Measurements from ENCODE around the gene TRIM33.
A peak's percentile ranks its signal among the peaks of the same experiment; 100 is the strongest.
"Not testable (repeated sequence)": the region's sequence is repeated elsewhere in the genome, so short reads cannot be mapped to it uniquely, and the experiment has no call there.

TRIM33 gene

DNA sequence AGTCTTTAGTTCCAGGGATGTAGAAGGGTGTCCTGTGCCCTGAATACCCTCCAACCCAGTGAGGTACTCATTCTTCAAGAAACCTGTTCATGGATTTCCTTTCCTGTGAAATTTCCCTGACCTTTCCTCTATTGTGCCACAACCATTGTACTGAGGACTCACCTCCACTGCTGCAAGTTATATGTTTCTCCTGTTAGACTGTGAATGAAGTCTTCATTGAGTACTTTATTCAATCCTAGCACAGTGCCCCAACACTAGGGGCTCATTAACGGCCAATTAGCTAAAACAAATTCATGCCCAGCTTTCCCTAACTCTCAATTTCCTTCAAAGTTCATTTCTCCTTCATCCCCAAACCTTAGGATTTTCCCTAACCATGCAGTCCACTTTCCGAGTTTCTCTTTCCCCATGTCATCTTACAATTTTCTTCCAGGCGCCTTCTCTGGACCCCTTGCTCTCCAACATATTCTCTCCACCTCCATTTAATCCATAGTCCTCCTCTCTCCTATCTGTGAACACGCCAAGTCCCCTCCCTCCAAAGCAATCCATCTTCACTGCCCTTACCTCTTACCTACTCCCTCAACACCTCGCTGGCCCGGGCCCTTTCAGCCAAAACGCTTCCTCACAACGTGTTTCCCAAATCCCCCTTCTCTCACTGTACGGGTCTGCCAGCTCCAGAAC is 1.3 kb downstream of the TRIM33 start:
- no peak for DNase-seq

DNA sequence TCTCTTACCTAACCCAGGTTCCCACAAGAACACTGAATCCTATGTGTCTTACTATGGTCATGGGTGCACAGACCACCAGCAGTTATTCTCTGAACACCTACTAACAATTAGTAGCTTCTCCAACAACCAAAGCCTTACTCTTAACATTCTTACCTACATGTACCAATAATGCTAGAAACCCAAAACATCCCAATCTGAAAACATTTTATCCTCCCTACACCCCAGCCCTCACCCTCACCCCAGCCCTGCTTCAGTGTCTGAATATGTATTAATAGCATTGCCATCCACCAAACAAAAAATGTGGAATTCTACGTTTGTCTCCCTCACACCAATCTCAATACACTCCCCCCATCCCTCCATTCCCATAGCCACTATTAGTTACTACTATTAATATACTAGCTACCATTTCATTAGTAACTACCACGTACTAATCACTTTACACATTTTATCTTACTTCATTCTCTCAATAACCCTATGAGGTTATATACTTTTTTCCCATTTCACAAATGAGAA is 2.6 kb downstream of the TRIM33 start:
- no peak for DNase-seq

DNA sequence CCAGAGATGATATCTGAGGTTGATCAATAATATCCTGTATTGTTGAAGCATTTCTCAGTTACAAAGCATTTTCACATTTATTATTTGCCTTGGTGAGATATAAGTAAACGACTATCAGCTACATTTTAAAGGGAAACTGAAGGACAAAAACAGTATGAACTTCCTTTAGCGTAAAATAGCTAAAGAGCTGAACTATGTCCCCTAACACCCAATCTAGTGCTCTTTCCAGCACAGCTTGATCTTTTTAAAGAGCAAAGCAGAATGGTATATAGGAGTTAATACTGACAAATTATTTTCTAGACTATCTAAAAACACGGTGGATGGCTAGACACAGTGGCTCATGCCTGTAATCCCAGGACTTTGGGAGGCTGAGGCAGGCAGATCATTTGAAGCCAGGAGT is 3.5 kb downstream of the TRIM33 start:
- DNase-seq, result no peak

DNA sequence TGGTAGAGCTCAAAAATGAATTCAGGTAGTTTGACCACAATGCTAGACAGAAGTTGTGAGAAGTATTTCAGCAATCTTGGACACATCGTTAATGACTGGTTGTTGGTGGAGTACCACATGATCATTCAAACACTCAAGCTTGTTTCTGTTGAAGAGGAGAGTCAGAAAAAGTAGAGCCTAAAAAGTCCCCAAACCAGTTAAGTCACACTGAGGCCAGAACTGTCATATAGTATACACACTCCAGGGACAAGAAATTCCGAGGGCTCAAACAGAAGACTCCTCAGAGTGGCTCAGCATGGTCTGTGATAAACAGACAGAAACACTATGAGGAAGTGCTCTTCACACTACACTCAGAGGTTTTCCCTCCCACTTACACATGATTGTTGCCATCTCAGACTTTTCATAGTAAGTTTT is 5.8 kb downstream of the TRIM33 start:
- no peak for DNase-seq

DNA sequence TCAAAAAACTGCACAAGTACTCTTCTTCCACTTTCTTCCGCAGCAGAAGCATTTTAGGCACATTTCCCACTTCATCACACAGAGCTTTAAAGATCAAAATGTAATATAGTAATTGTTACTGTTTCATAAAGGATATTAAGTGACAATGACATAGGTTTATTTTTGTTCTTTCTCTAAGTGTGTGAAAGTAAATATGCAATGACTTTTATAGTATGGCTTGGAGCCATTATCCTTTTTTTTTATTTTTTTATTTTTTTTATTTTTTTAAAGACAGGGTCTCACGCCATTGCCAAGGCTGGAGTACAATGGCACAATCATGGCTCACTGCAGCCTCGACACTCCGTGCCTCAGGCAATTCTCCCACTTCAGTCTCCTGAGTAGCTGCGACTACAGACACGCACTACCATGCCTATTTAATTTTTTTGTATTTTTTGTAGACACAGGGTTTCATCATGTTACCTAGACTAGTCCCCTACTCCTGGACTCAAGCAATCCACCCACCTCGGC is 7.0 kb downstream of the TRIM33 start:
- no peak for DNase-seq

DNA sequence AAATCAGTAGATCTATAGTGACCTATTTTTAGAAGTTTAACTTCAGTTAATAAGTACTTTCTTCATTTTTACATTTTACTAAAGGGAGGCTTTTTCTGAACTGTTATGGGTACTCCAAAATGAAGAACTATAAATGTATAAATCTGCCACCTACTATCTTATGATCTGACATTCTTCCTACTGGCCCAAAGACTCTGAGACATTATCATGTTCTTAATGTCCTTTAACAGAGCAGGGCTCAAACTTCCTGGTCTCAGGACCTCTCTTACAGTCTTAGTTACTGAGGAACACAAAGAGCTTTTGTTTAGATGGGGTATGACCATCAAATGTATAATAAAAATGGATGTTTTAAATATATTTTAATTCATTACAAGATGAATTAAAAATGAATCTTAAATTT is 8.9 kb downstream of the TRIM33 start:
- DNase-seq, result no peak

DNA sequence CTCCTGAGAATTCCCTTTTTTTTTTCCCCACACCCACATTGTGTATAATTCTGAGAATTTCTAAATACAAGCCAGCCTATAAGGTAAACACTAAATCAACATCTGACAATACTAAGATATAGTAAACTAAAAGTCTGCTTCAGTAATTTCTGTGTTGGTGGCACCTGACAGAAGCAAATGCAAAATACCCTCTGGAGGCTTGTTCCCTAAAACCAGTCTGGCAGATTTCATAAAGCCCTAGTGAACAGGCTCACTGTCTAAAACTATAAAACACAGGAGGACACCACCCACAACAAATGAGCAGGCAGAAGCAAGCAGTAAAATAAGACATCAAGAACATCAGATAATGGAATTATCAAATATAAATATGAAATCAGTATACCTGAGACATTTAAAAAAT is 11.5 kb downstream of the TRIM33 start:
- DNase-seq, result no peak

DNA sequence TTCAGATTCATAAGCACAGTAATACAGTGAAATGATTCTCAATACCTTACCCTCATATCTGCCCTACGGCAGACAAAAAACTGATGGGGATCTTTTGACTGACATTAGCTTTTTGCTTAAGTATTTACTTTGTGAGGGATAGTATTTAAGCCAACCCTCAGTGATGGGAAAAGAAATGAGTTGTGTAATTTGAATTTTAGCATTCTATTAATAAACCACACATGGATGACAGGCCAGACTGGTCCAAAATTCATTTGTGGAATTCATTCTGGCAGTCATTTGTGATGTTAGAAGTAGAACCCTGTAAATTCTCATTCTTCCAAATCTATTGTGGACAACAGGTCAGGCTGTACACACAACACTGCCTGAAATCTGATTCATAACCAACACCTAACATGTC is 14.9 kb downstream of the TRIM33 start:
- no peak for DNase-seq

DNA sequence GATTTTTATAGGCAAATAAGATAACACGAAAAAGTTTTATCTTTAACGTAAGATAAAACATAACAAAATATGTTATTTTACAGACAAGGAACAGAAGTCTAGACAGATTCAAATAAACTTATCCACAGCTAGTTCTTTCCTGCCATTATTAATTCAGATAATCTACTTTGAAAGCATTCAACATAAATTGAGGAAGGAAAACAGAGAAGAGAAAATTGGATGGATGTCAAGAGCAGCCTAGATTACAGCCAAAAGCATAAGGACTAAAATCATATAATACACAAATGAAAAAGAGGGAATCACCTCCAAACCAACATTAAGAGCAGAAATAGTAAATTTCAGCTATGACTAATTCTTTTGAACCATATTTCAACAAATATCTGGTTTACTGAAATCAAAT is 15.5 kb downstream of the TRIM33 start:
- no peak for DNase-seq

DNA sequence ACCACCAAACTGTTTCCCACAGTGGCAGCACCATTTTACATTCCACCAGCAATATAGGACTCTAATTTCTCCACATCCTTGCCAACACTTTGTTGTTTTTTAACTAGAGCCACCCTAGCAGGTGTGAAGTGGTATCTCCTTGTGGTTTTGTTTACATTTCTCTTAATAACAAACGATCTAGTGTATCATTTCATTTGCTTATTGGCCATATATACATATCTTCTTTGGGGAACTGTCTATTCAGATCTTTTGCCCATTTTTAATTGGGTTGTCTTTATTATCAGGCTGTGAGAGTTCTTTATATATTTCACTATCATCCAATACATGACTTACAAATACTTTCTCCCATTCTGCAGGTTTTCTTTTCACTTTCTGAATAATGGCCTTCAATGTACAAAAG is 18.0 kb downstream of the TRIM33 start:
- no peak for DNase-seq

DNA sequence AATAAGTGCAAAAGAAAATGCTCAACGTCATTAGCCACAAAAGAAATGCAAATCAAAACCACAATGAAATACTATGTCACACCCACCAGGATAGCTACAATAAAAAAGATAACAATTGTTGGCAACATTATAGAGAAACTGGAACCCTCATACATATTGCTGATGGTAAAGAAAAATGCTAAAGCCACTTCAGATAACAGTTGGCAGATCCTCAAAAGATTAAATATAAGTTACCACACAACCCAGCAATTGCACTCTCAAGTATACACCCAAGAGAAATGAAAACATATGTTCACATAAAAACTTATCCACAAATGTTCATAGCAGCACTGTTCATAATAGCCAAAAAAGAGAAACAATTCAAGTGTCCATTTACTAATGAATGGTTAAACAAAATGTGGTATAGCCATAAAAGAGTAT is 20.7 kb downstream of the TRIM33 start:
- no peak for DNase-seq

DNA sequence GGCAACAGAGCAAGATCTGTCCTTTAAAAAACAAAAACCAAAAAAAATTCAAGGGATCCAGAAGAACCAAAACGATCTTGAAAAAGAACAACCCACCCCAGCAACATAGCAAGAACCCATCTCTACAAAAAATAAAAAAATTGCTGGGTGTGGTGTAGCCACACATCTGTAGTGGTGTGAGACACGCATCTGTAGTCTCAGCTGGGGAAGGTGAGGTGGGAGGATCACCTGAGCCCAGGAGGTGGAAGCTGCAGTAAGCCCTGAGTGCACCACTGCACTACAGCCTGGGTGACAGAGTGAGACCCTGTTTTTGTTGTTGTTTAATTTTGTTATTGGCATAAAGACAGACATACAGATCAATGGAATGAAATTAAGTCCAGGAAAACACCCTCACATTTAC is 22.3 kb downstream of the TRIM33 start:
- no peak for DNase-seq

DNA sequence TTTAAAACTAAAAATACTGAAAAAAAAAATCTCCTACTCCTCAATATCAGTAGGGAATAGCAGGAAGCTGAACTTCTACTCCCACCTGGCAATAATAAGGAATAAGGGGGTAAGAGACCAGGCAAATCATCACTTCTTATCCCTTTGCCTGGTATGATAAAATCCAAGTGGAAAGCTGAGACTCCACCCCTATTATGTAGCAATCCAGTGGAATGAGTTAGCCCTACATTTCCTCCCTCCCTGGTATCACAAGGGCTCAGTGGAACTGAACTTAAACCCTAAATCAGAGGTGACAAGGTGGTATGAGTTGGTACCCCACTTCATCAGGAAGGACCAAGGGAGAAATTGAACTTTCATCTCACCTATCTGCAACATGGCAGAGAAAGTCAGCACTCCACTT is 25.7 kb downstream of the TRIM33 start:
- no peak for DNase-seq

DNA sequence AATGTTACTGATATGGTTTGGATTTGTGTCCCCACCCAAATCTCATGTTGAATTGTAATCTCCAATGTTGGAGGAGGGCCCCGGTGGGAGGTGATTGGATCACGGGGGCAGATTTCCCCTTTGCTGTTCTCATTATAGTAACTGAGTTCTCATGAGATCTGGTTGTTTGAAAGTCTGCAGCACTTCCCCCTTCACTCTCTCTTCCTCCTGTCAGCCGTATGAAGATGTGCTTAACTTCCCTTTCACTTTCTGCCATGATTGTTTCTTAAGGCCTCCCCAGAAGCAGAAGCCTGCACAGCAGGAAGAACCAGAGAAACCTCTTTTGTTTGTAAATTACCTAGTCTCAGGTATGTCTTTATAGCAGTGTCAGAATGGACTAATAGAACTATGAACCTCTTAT is 28.4 kb downstream of the TRIM33 start:
- peak in 2 of 5 donors; percentile 5 to 43 for DNase-seq

DNA sequence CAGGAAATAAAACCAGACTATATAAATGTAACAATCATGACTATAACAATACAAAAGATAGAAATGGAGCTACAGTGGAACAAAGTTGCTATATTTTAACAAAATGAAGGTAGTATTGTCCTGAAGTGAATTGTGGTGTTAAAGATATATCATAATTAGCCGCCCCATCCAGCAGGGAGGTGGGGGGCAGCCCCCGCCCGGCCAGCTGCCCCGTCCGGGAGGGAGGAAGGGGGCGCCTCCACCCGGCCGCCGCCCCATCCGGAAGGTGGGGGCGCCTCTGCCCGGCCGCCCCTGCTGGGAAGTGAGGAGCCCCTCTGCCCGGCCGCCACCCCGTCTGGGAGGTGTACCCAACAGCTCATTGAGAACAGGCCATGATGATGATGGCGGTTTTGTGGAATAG is 31.4 kb downstream of the TRIM33 start:
- DNase-seq, result not testable (repeated sequence)

DNA sequence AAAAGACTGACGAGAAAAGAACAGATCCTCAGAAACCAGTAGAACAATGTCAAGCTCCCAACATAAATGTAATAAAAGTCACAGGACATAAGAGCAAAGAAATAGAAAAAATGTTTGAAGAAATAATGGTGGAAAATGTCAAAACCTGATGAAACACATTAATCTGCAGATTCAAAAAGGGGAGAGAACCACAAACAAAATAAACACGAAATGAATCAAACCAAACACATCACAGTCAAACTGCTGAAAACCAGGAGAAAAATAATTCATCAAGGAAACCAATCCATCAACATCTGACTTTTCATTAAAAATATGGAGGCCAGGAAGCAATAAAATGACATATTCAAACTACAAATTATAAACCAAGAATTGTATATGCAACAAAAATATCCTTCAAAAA is 31.9 kb downstream of the TRIM33 start:
- no peak for DNase-seq

DNA sequence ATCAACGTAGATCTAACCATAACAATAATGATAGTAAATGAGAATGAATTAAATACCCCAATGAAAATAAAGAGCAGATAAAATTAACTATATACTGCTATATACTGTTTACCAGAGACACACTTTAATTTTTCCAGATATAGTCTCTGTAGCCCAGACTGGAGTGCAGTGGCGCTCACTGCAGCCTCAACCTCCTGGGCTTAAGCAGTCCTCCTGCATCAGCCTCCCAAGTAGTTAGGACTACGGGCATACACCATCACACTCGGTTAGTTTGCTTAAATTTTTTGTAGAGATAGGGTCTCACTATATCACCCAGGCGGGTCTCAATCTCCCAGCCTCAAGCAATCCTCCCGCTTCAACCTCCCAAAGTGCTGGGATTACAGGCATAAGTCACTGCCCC is 37.2 kb downstream of the TRIM33 start:
- no peak for DNase-seq

DNA sequence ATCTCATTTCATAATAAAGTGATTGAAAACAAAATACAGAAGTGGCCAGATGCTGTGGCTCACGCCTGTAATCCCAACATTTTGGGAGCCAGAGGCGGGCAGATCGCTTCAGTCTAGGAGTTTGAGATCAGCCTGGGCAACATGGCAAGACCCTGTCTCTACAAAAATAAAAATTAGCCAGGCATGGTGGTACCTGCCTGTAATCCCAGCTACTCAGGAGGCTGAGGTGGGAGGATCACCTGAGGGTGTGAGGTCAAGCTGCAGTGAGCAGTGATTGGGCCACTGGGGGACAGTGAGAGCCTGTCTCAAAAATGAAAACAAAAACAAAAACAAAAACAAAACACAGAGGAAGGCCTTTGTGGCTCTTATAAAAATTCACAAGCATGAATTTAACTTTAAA is 38.6 kb downstream of the TRIM33 start:
- no peak for DNase-seq

DNA sequence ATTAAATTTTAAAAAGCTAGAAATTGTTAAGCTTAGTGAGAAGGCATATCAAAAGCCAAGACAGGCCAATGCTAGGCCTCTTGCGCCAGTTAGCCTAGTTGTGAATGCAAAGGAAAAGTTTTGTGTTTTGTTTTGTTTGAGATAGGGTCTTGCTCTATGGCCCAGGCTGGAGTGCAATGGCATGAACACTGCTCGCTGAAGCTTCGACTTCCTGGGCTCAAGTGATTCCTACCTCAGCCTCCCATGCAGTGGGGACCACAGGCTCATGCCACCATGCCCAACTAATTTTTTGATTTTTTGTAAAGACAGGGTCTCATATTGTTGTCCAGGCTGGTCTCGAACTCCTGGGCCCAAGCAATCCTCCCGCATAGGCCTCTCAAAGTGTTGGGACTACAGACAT is 40.3 kb downstream of the TRIM33 start:
- DNase-seq, result no peak

DNA sequence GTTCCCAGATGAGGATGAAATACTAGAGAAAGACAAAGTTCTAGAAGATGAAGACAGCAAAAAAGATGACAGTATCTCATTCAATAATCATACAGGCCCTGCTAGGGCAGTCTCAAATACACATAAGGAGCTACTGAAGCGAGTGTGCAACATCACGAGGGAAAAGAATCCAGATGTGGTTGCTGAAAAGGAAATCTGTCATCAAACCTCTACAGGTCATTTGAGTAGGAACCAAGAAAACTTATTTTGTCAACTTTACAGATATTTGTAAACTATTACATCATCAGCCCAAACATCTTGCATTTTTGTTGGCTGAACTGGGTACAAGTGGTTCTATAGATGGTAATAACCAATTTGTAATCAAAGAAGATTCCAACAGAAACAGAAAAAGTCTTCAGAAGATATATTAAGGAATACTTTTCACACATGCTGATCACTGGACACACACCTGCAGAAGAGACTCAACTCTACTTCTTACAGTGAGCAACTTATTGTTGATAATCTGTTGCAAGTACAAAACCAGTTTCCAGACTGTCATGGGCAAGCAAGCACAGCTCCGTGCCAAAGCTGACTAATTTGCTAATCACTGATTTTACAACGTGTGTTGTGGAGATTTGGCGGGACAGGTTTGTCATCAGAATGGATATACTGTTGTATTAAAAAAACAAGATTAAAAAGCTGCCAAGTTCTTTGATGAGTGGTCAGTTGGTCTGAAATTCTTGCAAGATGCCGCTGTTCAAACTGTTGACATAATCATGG is 42.1 kb downstream of the TRIM33 start:
- DNase-seq, result peak in 1 of 5 donors; percentile 42

DNA sequence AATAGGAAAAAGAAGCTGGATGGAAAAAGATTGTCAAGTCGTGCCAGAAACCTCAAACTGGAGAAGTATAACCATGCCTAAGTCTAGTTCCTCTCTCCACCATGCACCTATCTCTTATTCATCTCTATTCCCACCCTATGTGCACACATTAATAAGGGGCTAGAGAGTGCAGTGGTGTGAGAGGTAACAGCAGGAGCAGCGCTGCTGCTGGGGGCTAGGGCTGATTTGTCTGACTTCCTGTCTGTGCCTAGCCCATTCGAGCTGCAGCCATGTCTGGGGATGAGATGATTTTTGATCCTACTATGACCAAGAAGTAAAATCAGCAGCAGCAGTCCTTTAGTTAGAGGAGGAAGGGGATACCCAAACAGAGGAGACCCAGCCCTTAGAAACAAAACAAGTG is 43.0 kb downstream of the TRIM33 start:
- peak in 1 of 5 donors; percentile 15 for DNase-seq

DNA sequence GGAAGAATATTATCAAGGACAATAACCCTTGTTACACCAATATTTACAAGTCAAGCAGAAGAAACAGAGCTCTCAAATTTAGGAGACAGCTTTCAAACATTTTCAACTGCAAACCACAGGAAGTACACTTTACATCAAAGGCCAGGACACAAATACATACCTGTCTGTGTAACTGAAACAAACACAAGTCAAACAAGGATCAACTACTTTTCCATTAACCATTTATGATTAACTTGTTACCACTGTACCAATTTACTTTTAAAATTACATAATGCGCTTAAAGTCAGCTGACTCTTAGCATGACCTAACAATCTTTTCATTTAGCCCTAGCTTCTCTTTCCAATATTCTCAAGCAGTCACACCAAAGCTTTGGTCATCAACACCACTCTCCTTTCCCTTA is 43.5 kb downstream of the TRIM33 start:
- peak in 1 of 5 donors; percentile 13 for DNase-seq

DNA sequence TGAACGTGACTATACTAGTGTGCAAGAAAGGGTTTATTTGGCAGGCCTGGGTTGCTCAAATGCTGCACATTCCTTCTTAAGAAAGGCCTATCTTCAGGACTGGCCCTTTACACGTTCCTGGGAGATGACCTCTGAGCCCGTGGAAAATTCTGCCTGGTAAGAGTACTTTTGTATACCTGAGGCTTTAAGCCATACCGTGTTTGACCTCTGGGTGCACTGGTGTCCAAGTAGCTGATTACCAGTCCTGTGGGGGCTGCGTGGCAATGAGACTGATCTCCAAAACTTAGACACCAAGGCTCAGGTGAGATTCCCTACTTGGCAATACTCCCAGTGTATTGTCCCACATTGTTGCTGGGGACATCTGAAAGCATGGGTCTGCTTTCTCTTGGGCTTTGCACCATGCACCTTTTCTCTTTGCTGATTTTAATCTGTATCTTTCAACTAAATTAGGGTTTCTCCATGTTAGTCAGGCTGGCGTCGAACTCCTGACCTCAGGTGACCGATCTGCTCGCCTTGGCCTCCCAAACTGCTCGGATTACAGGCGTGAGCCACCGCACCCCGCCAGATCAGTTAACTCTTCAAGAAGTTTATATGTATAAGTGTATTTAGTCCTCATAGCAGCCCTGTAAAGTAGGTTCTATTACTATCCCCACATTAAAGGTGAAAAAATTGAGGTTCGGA is 44.5 kb downstream of the TRIM33 start:
- DNase-seq, result no peak

DNA sequence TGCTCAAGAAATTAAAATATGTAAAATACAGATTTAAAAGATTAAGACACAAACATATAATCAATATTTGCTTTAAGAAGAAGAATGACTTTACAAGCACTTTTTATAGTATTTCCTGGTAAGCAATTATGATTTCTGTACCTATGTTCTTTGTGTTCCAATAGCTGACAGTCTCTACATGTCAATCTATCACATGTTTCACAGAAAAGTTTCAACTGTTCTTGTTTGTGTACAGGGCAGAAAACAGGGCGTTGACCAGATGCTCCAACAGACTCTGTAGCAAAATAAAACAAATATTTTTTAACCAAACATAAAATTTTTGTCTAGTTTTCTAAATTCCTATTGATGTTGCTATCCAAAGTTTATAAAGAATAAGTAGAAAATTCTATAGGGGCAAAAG is 48.0 kb downstream of the TRIM33 start:
- DNase-seq, result no peak
